GM19239 (cell line): ENCODE data around the gene KCNE4.

ENCODE experiments used
- DNase-seq: peaks from one replicate; pipeline ENCODE4 v3.0.0; 2011; ENCODE audit warnings: low spot score; ENCODE audit not compliant: insufficient read length
- FAIRE-seq: peaks from 2 replicates; lab custom pipeline; 2011; peaks lifted over from hg19 to GRCh38; lab: Jason Lieb, UNC

KCNE4 gene

GRCh38 chr2:223104336-223105132 lies 52.5 kb downstream of the KCNE4 start:
- DNase-seq (no peak), FAIRE-seq (no peak)
